K562 (cell line): Measurements from ENCODE around the gene GDAP2. TPM values are rescaled to one million over a fixed set of nuclear protein-coding genes. Genes with fewer than 3 reads are reported as not detected.
"Not testable (repeated sequence)": the region's sequence is repeated elsewhere in the genome, so short reads cannot be mapped to it uniquely, and the experiment has no call there.

Source experiments
- ATAC-seq: fragments of 200-7000 bp; cut with Tn5 transposase; 3 replicates; pipeline ENCODE4 v1.9.1; 2020; ENCODE audit warnings: moderate library complexity
- BruUV-seq: library from RNA; stranded (reverse); fragments of 400-500 nt; replicated peaks from 2 replicates; lab custom pipeline; 2021; lab: Mats Ljungman, UMichigan
- CTCF ChIA-PET: fragments of 300-600 bp; formaldehyde crosslinking; extraction: SDS; loops from one replicate; lab custom pipeline; 2021; ENCODE audit warnings: low intra/inter-chr PET ratio; lab: Yijun Ruan, JAX
- POLR2A ChIA-PET: fragments of 300-600, 350-650 bp; sonication (Branson Sonifier 250); formaldehyde crosslinking; extraction: SDS; loops from one replicate; lab custom pipeline; 2021; ENCODE audit warnings: antibody characterized with exemption, inconsistent platforms; lab: Yijun Ruan, JAX
- DNase-seq, 4 experiments: peaks; one replicate each; pipeline versions ENCODE4 v3.0.0 to v3.0.0-alpha.2; 2011 to 2018; ENCODE audit warnings: low spot score in 3 of 4, mixed read lengths in 3 of 4; ENCODE audit errors: extremely low read depth in 1 of 4
- FAIRE-seq: peaks from 2 replicates; lab custom pipeline; 2011; peaks lifted over from hg19 to GRCh38; lab: Jason Lieb, UNC
- H2AFZ ChIP-seq: 2 replicates; pipeline ENCODE4 v1.6.0; 2011; ENCODE audit warnings: low read depth, low read length, control low read depth, inconsistent platforms
- H3K27ac ChIP-seq: fragments of 200-600 bp; 3 replicates; pipeline ENCODE4 v1.8.0; 2011; ENCODE audit warnings: low read depth, mild to moderate bottlenecking, control low read depth, inconsistent platforms, low read length, moderate library complexity, mixed read lengths; ENCODE audit errors: extremely low read depth
- H3K27me3 ChIP-seq, 2 experiments: fragments of 300-600 bp in 1 of 2; 2 replicates in 1 of 2; 3 replicates in 1 of 2; pipeline versions ENCODE4 v1.6.0 to v1.8.0; 2011; ENCODE audit warnings: inconsistent platforms in 2 of 2, low read length in 2 of 2, mild to moderate bottlenecking in 1 of 2, mixed read lengths in 1 of 2, moderate library complexity in 1 of 2; ENCODE audit not compliant: control insufficient read depth in 2 of 2, insufficient read depth in 2 of 2
- H3K36me3 ChIP-seq: fragments of 300-600 bp; 3 replicates; pipeline ENCODE4 v1.8.0; 2011; ENCODE audit warnings: mild to moderate bottlenecking, low read length, inconsistent platforms; ENCODE audit not compliant: control insufficient read depth, insufficient read depth
- H3K4me1 ChIP-seq, 2 experiments: fragments of 200-600 bp in 1 of 2; replicated peaks in 1 of 2; 2 replicates in 1 of 2; 3 replicates in 1 of 2; pipeline versions ENCODE4 v1.5.1 to v1.8.0; 2011; ENCODE audit warnings: inconsistent platforms in 2 of 2, low read length in 2 of 2, mild to moderate bottlenecking in 1 of 2, mixed read lengths in 1 of 2, moderate library complexity in 1 of 2; ENCODE audit not compliant: control insufficient read depth in 2 of 2, insufficient read depth in 2 of 2
- H3K4me2 ChIP-seq: 2 replicates; pipeline ENCODE4 v1.6.1; 2011; ENCODE audit warnings: low read length, control low read depth, inconsistent platforms, mixed read lengths; ENCODE audit not compliant: insufficient read depth
- H3K4me3 ChIP-seq: fragments of 200-600 bp; sonication (generic), shearing (Covaris generic); 2 replicates; pipeline ENCODE4 v1.5.1; 2016; ENCODE audit warnings: control low read depth, inconsistent platforms
- H3K79me2 ChIP-seq: fragments of 200-600 bp; 3 replicates; pipeline ENCODE4 v1.8.0; 2011; ENCODE audit warnings: low read length, inconsistent platforms; ENCODE audit not compliant: control insufficient read depth, insufficient read depth
- H3K9ac ChIP-seq, 2 experiments: 2 replicates each; pipeline versions ENCODE4 v1.6.0 to v1.6.1; 2011; ENCODE audit warnings: low read depth in 2 of 2, low read length in 2 of 2, control low read depth in 1 of 2, inconsistent platforms in 1 of 2, mild to moderate bottlenecking in 1 of 2, mixed read lengths in 1 of 2; ENCODE audit not compliant: insufficient read depth in 1 of 2
- H3K9me1 ChIP-seq: one replicate; pipeline ENCODE4 v1.6.0; 2011; ENCODE audit warnings: inconsistent platforms, mild to moderate bottlenecking, low read length, moderate library complexity; ENCODE audit not compliant: control insufficient read depth, insufficient read depth
- H3K9me3 ChIP-seq: replicated peaks from 2 replicates; pipeline ENCODE4 v1.5.1; 2011; ENCODE audit warnings: low read depth, low read length, inconsistent platforms; ENCODE audit not compliant: control insufficient read depth, insufficient read depth
- H4K20me1 ChIP-seq: replicated peaks from 2 replicates; pipeline ENCODE4 v1.6.1; 2011; ENCODE audit warnings: low read length, inconsistent platforms, mixed read lengths; ENCODE audit not compliant: control insufficient read depth, insufficient read depth
- RB1 ChIP-seq: fragments of 450-650 bp; IDR thresholded peaks from 2 replicates; pipeline ENCODE4 v1.6.1; 2017; ENCODE audit warnings: low read depth, mild to moderate bottlenecking
- in situ Hi-C: fragments of 300-500 bp; cut with MboI; formaldehyde crosslinking; loops from 4 replicates; pipeline ENCODE4 v1.15.0; 2018; ENCODE audit warnings: inconsistent platforms, mixed read lengths
- intact Hi-C: fragments of 100-400 bp; cut with micrococcal nuclease; formaldehyde crosslinking; loops from 2 replicates; pipeline ENCODE4 v1.14.2; 2022
- polyA plus RNA-seq, 8 experiments: library from polyadenylated mRNA; depleted of rRNA in 4 of 8; stranded (reverse) in 5 of 8; unstranded in 3 of 8; fragments of >200 nt; fragmentation: Nextera tagmentation in 2 of 8; fragmentation: Illumina TruSeq in 1 of 8; extraction: Ambion mirVana in 2 of 8; extraction: Trizol in 1 of 8; gene quantifications; 2 replicates each; pipeline versions ENCODE4 v1.2.1 to v1.2.3, GENCODE V29; 2011 to 2014; ENCODE audit warnings: inconsistent platforms in 1 of 8, missing spikeins in 1 of 8
- total RNA-seq, 7 experiments: library from RNA; depleted of rRNA in 6 of 7; stranded (reverse); fragments of >200 nt in 6 of 7; fragmentation: Illumina TruSeq in 2 of 7; extraction: Trizol in 2 of 7; gene quantifications; 2 replicates each; pipeline versions ENCODE4 v1.2.1 to v1.2.3, GENCODE V29; 2011 to 2021; ENCODE audit warnings: low replicate concordance in 1 of 7
- TF ChIP-seq, protein P1 (sequence below): sonication (generic); IDR thresholded peaks from 2 replicates; pipeline ENCODE4 v1.6.1; 2016
- TF ChIP-seq, protein P2 (sequence below), 2 experiments: IDR thresholded peaks in 1 of 2; conservative IDR thresholded peaks in 1 of 2; 2 replicates each; pipeline ENCODE4 v1.6.1; 2016; ENCODE audit warnings: low read depth in 2 of 2, mild to moderate bottlenecking in 1 of 2, missing compliant biosample characterization in 1 of 2, missing genetic modification characterization in 1 of 2, moderate library complexity in 1 of 2

The GDAP2 gene
- total and polyA plus RNA-seq, 9 of the 15 experiments (the other 6 are each of a cell fraction or from before 2014, with no cell fraction given) = 4.1 to 23.1 (median 13.2) TPM

DNA sequence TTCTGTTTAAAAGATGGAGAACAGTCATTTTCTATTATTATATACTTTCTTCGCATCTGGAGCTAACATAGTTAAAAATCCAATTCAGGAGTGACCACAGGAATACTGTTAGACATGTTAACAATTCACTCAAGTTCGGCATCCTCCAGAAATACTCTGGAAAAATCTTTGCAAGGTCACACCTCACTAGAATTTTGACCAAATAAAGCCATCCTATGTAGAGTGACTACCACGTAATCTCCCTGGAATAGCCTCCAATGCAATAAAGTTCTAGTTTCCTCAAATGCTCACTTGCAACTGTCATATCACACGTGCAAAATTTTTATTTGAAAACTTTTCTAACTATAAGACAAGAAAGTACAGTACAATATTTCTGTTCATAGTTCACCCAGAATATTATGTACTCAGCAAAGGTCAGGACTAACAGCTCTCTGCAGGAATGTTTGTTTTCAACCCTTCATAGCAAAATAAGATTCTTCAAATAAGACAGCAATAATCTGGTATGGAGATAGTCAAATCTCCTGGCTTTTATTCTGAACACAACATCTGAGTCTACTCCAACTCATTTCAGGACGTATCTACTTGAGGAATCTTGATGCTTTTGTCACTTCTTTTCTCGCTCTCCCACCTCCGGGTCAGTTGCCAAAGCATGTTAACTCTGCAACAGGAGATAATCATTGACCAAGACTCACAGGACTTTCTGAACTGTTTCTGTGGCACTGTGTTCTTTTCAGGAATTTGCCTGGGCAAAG lies 82.6 kb downstream of the GDAP2 start (continued):
- TF ChIP-seq, protein P1, sequence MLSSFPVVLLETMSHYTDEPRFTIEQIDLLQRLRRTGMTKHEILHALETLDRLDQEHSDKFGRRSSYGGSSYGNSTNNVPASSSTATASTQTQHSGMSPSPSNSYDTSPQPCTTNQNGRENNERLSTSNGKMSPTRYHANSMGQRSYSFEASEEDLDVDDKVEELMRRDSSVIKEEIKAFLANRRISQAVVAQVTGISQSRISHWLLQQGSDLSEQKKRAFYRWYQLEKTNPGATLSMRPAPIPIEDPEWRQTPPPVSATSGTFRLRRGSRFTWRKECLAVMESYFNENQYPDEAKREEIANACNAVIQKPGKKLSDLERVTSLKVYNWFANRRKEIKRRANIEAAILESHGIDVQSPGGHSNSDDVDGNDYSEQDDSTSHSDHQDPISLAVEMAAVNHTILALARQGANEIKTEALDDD = 0 out of 2 replicates have a peak, but pooled peaks have one; percentile 28
- TF ChIP-seq RB1 = no peak
- TF ChIP-seq, protein P2, sequence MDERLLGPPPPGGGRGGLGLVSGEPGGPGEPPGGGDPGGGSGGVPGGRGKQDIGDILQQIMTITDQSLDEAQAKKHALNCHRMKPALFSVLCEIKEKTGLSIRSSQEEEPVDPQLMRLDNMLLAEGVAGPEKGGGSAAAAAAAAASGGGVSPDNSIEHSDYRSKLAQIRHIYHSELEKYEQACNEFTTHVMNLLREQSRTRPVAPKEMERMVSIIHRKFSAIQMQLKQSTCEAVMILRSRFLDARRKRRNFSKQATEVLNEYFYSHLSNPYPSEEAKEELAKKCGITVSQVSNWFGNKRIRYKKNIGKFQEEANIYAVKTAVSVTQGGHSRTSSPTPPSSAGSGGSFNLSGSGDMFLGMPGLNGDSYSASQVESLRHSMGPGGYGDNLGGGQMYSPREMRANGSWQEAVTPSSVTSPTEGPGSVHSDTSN (CRISPR knock-in tag; IDR thresholded peaks at IDR 0.05; ENCODE audit: low read depth) = no peak
- TF ChIP-seq, protein P2 (tag; conservative IDR thresholded peaks at IDR 0.05; ENCODE audit: low read depth) = 0 out of 2 replicates have a peak, but pooled peaks have one; percentile 21

DNA sequence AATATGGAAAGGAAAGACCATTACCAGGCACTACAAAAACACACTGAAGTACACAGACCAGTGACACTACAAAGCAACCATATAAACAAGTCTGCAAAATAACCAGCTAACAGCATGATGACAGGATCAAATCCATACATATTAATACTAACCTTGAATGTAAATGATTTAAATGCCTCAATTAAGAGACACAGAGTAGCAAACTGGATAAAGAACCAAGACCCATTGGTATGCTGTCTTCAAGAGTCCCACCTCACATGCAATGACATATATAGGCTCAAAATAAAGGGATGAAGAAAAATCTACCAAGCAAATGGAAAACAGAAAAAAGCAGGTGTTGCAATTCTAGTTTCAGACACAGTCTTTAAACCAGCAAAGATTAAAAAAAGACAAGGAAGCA lies 84.9 kb downstream of the GDAP2 start:
- H2AFZ ChIP-seq, in situ Hi-C loops, H3K9me1 ChIP-seq, H3K36me3 ChIP-seq, POLR2A ChIA-PET, H3K4me3 ChIP-seq, H3K9ac ChIP-seq, DNase-seq, BruUV-seq, H3K4me2 ChIP-seq, H3K79me2 ChIP-seq, H4K20me1 ChIP-seq, FAIRE-seq, H3K9me3 ChIP-seq, CTCF ChIA-PET, H3K27ac ChIP-seq, ATAC-seq, intact Hi-C loops, H3K4me1 ChIP-seq, H3K27me3 ChIP-seq: not testable (repeated sequence)
